ENCODE results near the gene VWC2.

VWC2 gene

GRCh38 chr7:49852619-49853462 lies 79.4 kb downstream of the VWC2 start:
- no peak for DNase-seq

- no peak for DNase-seq
Observed at GRCh38 chr7:49855281-49855980, 82.0 kb downstream of the VWC2 start.

- no peak for DNase-seq
Observed at GRCh38 chr7:49860293-49860692, 86.9 kb downstream of the VWC2 start.

GRCh38 chr7:49866076-49866735 lies 92.8 kb downstream of the VWC2 start:
- DNase-seq = no peak

GRCh38 chr7:49866910-49867309 lies 93.5 kb downstream of the VWC2 start:
- no peak for DNase-seq

GRCh38 chr7:49873420-49873819 lies 100.0 kb downstream of the VWC2 start:
- DNase-seq = no peak

GRCh38 chr7:49875336-49875735 lies 101.9 kb downstream of the VWC2 start:
- no peak for DNase-seq

GRCh38 chr7:49876202-49876601 lies 102.8 kb downstream of the VWC2 start:
- no peak for DNase-seq

- no peak for DNase-seq
Observed at GRCh38 chr7:49878089-49878488, 104.7 kb downstream of the VWC2 start.

GRCh38 chr7:49878627-49879026 lies 105.2 kb downstream of the VWC2 start:
- no peak for DNase-seq

GRCh38 chr7:49883933-49884332 lies 110.5 kb downstream of the VWC2 start:
- DNase-seq = no peak

- DNase-seq = no peak
Observed at GRCh38 chr7:49885593-49886285, 112.3 kb downstream of the VWC2 start.

- DNase-seq = no peak
Observed at GRCh38 chr7:49892481-49892880, 119.0 kb downstream of the VWC2 start.

GRCh38 chr7:49893131-49893530 lies 119.7 kb downstream of the VWC2 start:
- no peak for DNase-seq

- no peak for DNase-seq
Observed at GRCh38 chr7:49894543-49894942, 121.1 kb downstream of the VWC2 start.

- DNase-seq = no peak
Observed at GRCh38 chr7:49911909-49912308, 138.5 kb downstream of the VWC2 start.

GRCh38 chr7:49926720-49927119 lies 153.3 kb downstream of the VWC2 start:
- DNase-seq = no peak

- DNase-seq = no peak
Observed at GRCh38 chr7:49927631-49928030, 154.2 kb downstream of the VWC2 start.

- no peak for DNase-seq
Observed at GRCh38 chr7:49928787-49929186, 155.3 kb downstream of the VWC2 start.

- DNase-seq = no peak
Observed at GRCh38 chr7:49931627-49932026, 158.2 kb downstream of the VWC2 start.

GRCh38 chr7:49937608-49938007 lies 164.2 kb downstream of the VWC2 start:
- no peak for DNase-seq

Data from CD4-positive, alpha-beta T cell treated with Interleukin-17A for 1 hour (primary cell).